ENCODE measurements around the gene EXOC3L4.

The EXOC3L4 gene

GRCh38 chr14:103133210-103134140 lies 39.0 kb downstream of the EXOC3L4 start:
- DNase-seq (ENCODE audit: low spot score) = no peak

GRCh38 chr14:103134405-103134804 lies 39.9 kb downstream of the EXOC3L4 start:
- no peak for DNase-seq (ENCODE audit: low spot score)

- no peak for DNase-seq (ENCODE audit: low spot score)
Observed at GRCh38 chr14:103134919-103135318, 40.4 kb downstream of the EXOC3L4 start.

GRCh38 chr14:103135333-103136260 lies 41.1 kb downstream of the EXOC3L4 start:
- DNase-seq (ENCODE audit: low spot score) = no peak

- no peak for DNase-seq (ENCODE audit: low spot score)
Observed at GRCh38 chr14:103136388-103137271, 42.1 kb downstream of the EXOC3L4 start.

- DNase-seq (ENCODE audit: low spot score) = no peak
Observed at GRCh38 chr14:103137689-103138300, 43.3 kb downstream of the EXOC3L4 start.

- no peak for DNase-seq (ENCODE audit: low spot score)
Observed at GRCh38 chr14:103138301-103139131, 44.0 kb downstream of the EXOC3L4 start.

GRCh38 chr14:103139132-103140025 lies 44.9 kb downstream of the EXOC3L4 start:
- no peak for DNase-seq (ENCODE audit: low spot score)

GRCh38 chr14:103140316-103141109 lies 46.0 kb downstream of the EXOC3L4 start:
- no peak for DNase-seq (ENCODE audit: low spot score)

GRCh38 chr14:103141117-103141796 lies 46.7 kb downstream of the EXOC3L4 start:
- DNase-seq (ENCODE audit: low spot score) = peak; percentile 51

- no peak for DNase-seq (ENCODE audit: low spot score)
Observed at GRCh38 chr14:103142026-103142425, 47.5 kb downstream of the EXOC3L4 start.

- no peak for DNase-seq (ENCODE audit: low spot score)
Observed at GRCh38 chr14:103142721-103143302, 48.3 kb downstream of the EXOC3L4 start.

- DNase-seq (ENCODE audit: low spot score) = no peak
Observed at GRCh38 chr14:103143506-103143905, 49.0 kb downstream of the EXOC3L4 start.

GRCh38 chr14:103144085-103144484 lies 49.6 kb downstream of the EXOC3L4 start:
- no peak for DNase-seq (ENCODE audit: low spot score)

GRCh38 chr14:103146141-103146709 lies 51.7 kb downstream of the EXOC3L4 start:
- DNase-seq (ENCODE audit: low spot score) = no peak

GRCh38 chr14:103149351-103150237 lies 55.1 kb downstream of the EXOC3L4 start:
- no peak for DNase-seq (ENCODE audit: low spot score)

All from germinal center (tissue), 1 donor.